ENCODE measurements around the gene LYL1. TPM values are rescaled to one million over a fixed set of nuclear protein-coding genes. Genes with fewer than 3 reads are reported as not detected.

Gene LYL1
- total and polyA plus RNA-seq, 2 of the 13 experiments (the other 11 are each of a cell fraction or from before 2014, with no cell fraction given): 0.75 to 0.92 TPM

DNA sequence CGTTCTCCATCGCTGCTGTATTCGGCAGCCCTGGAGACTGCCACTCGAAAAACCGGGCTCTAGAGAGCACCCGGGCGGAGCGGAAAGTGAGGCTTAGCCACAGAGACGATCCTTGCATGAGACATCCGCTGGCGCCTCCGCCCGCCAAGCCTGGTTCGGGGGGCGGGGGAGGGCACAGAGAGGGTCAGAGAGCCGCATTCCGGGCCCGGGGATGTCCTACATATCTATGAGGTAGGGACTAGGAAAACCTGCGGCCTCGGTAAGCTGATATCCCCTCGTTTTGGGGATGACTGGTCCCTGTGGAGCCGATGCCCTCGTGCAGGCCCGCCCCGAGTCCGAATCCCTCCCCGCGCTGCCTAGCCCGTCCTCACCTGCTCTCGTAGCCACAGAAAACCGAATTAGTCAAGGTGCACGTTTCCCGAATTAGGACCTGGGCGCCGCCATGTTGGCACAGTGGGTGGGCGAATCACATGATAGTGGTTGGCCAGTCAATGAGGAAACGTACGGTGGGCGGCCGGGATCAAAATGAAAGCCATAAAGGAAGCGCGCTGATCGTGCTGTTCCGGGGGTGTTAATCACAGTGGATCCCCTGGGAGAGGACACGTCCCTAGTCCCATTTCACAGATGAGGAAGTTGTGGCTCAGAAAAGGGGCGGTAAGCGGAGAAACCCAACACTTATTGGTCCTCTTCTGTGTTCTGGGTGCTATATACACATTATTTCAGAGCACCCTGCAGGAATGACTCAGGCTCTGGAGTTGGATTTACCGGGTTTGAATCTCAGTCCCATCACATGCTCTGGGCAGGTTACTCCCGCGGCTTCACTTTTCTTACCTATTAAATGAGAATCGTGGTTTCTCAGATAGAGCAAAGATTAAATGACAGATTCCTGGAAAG, 13.9 kb upstream of the LYL1 start, which contains the start of gene TRMT1 (continued):
- TF ChIP-seq ZNF280D (CRISPR knock-in tag; IDR thresholded peaks at IDR 0.05) (no peak), YEATS2 (CRISPR knock-in tag; IDR thresholded peaks at IDR 0.05; ENCODE audit: borderline replicate concordance) (peak; percentile 89), ZNF205 (CRISPR knock-in tag; IDR thresholded peaks at IDR 0.05) (0 out of 2 replicates have a peak, but pooled peaks have one; percentile 49), ZSCAN31 (CRISPR knock-in tag; IDR thresholded peaks at IDR 0.05; ENCODE audit: low read depth) (0 out of 2 replicates have a peak, but pooled peaks have one; percentile 54), USF2 (IDR thresholded peaks at IDR 0.05; ENCODE audit: low read depth, low read length) (peak; percentile 66), USF2 (CRISPR knock-in tag; IDR thresholded peaks at IDR 0.05; ENCODE audit: borderline replicate concordance) (peak; percentile 97; the same call in 1 of the 2 replicates), HMGXB4 (CRISPR knock-in tag; IDR thresholded peaks at IDR 0.05; ENCODE audit: borderline replicate concordance in 1 of 2, low read depth in 1 of 2) (peak; percentile 55 to 60; a peak in 2 of 4 replicates), ZNF318 (CRISPR knock-in tag; IDR thresholded peaks at IDR 0.05) (no peak), GATA4 (IDR thresholded peaks at IDR 0.05; ENCODE audit: borderline replicate concordance, low read depth) (no peak), POGZ (CRISPR knock-in tag; IDR thresholded peaks at IDR 0.05) (no peak), ATF7-NPFF (CRISPR knock-in tag; IDR thresholded peaks at IDR 0.05; ENCODE audit: low read depth) (no peak)
